ENCODE results near the gene STPG3. TPM values are rescaled to one million over a fixed set of nuclear protein-coding genes. Genes with fewer than 3 reads are reported as not detected.

STPG3 gene
- total and polyA plus RNA-seq, 2 of the 8 experiments (the other 6 are each of a cell fraction or from before 2014, with no cell fraction given) = not detected

DNA sequence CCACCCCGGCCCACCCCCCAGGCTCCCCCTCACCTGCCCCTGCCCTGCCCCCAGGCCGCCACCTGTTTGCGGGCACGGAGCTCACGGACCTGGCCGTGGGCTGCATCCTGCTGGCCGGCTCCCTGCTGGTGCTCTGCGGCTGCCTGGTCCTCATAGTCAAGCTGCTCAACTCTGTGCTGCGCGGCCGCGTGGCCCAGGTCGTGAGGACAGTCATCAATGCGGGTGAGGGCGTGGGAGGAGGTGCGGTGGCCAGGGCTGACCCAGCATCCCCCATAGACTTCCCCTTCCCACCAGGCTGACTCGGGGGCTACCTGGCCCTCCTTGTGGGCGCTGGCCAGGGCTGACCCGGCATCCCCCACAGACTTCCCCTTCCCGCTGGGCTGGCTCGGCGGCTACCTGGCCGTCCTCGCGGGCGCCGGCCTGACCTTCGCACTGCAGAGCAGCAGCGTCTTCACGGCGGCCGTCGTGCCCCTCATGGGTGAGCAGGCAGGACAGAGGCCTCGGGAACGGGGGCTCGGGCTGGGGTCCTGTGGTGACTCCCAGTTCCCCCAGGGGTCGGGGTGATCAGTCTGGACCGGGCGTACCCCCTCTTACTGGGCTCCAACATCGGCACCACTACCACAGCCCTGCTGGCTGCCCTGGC lies 16.9 kb upstream of the STPG3 start:
- no peaks in the 10 kb centered on the region for H3K27me3 ChIP-seq (replicated peaks in 1 of 4; ENCODE audit: control insufficient read depth in 3 of 4, extremely low read depth in 1 of 4, insufficient read depth in 3 of 4, low read length in 3 of 4)
- H3K4me3 ChIP-seq (ENCODE audit: extremely low read depth in 1 of 4, insufficient read depth in 2 of 4, low read depth in 3 of 4, low read length in 4 of 4) = no peak overlapping the region
- no peaks in the 10 kb centered on the region for H3K9me3 ChIP-seq (ENCODE audit: insufficient read depth in 2 of 2, low read depth in 1 of 2, low read length in 1 of 2)
- 85% methylated on average over 31 of the region's 40 CpGs; no CpG with 5 or more reads in 1 of the 2 experiments for WGBS, 2 experiments (ENCODE audit: extremely low coverage in 1 of 2, insufficient coverage in 1 of 2, insufficient read length in 1 of 2, insufficient replicate concordance in 2 of 2, low coverage in 1 of 2, low lambda C conversion rate in 2 of 2, missing lambda C conversion rate in 1 of 2)
- CTCF ChIA-PET (ENCODE audit: partially characterized antibody) = interaction anchor here (0.6 to 20.2 kb wide), 13 partner anchors 10 to 411 kb away, joined by 3 to 204 read pairs (median 3); partner anchors contain the start of genes ANAPC2, NDOR1, NELFB and SSNA1
- no peak overlapping the region for H4K5ac ChIP-seq (ENCODE audit: insufficient read length, low read depth, low read length)
- no peaks in the 10 kb centered on the region for H3K36me3 ChIP-seq (ENCODE audit: control insufficient read depth in 2 of 4, insufficient read depth in 4 of 4, low read length in 3 of 4)
- DNase-seq (ENCODE audit: low read depth in 1 of 2, low spot score in 2 of 2) (no peak), FAIRE-seq (no peak)
- POLR2A ChIA-PET (ENCODE audit: partially characterized antibody) = interaction anchor here (47.8 to 69.9 kb wide), 2 partner anchors 1 to 23 kb away, joined by 1462 read pairs; partner anchors contain the start of genes CYSRT1, NDOR1, NELFB and RNF208
- no peak overlapping the region for H2BK5ac ChIP-seq (ENCODE audit: low read depth, low read length)
- no peak overlapping the region for H3K4ac ChIP-seq (replicated peaks; ENCODE audit: insufficient read length, low read depth, low read length)
- no peak overlapping the region for H2BK15ac ChIP-seq (ENCODE audit: low read length)
- H3K23me2 ChIP-seq (ENCODE audit: low read depth, low read length) = no peaks in the 10 kb centered on the region
- H3K27ac ChIP-seq (ENCODE audit: low read depth, low read length) = no peak overlapping the region
- H3K79me2 ChIP-seq (ENCODE audit: control insufficient read depth in 1 of 2, insufficient read depth in 2 of 2, low read length in 2 of 2) = peaks cover 0 to 7% of the 10 kb centered on the region in 2 experiments; a peak in 1 of 4 replicates
- H4K91ac ChIP-seq (replicated peaks; ENCODE audit: insufficient read length, low read length) = peak overlapping the region; percentile 65
- H2BK20ac ChIP-seq (ENCODE audit: low read length) = no peak overlapping the region
- H2BK120ac ChIP-seq (replicated peaks; ENCODE audit: low read depth, low read length) = no peak overlapping the region
- H2AK5ac ChIP-seq (ENCODE audit: low read depth, low read length) = no peak overlapping the region
- H3K79me1 ChIP-seq (ENCODE audit: low read depth, low read length) = no peaks in the 10 kb centered on the region
- no peak overlapping the region for H3K18ac ChIP-seq (ENCODE audit: extremely low read depth, low read length)
- H3K23ac ChIP-seq (ENCODE audit: insufficient read length) = no peak overlapping the region
- no peak overlapping the region for H4K8ac ChIP-seq (ENCODE audit: extremely low read depth, insufficient read depth, low read length)
- H3K9ac ChIP-seq (replicated peaks in 1 of 4; ENCODE audit: extremely low read depth in 1 of 4, low read depth in 3 of 4, low read length in 3 of 4) = no peak overlapping the region
- peaks cover 0 to 16% (median 8%) of the 10 kb centered on the region in 4 experiments; a peak in 6 of 7 replicates for H3K4me1 ChIP-seq (replicated peaks in 1 of 4; ENCODE audit: control insufficient read depth in 3 of 4, insufficient read depth in 4 of 4, low read length in 3 of 4)
- H2BK12ac ChIP-seq (ENCODE audit: low read depth, low read length) = no peak overlapping the region
- H3K14ac ChIP-seq (ENCODE audit: insufficient read length) = no peak overlapping the region
- H3K56ac ChIP-seq (replicated peaks; ENCODE audit: insufficient read length, low read depth, low read length) = no peak overlapping the region
- H2AFZ ChIP-seq (ENCODE audit: low read length) = no peak overlapping the region
- H4K20me1 ChIP-seq (replicated peaks in 1 of 2; ENCODE audit: control insufficient read depth in 1 of 2, insufficient read depth in 2 of 2, low read length in 2 of 2) = peaks cover 6 to 8% of the 10 kb centered on the region in 2 experiments
- H3K4me2 ChIP-seq (ENCODE audit: insufficient read depth in 1 of 2, low read depth in 2 of 2, low read length in 2 of 2) = no peak overlapping the region
- no peak for TF ChIP-seq NANOG (IDR thresholded peaks at IDR 0.05; ENCODE audit: insufficient read depth, low read depth, low read length, poor library complexity, severe bottlenecking)
- no peak for TF ChIP-seq EZH2 (IDR thresholded peaks at IDR 0.05; ENCODE audit: low read depth, low read length, severe bottlenecking)
- TF ChIP-seq CTBP2 (IDR thresholded peaks at IDR 0.05; ENCODE audit: borderline replicate concordance, insufficient read depth, insufficient read length, low read length) = no peak
- TF ChIP-seq SP1 (IDR thresholded peaks at IDR 0.05; ENCODE audit: low read depth, low read length) = no peak
- TF ChIP-seq, protein P1, sequence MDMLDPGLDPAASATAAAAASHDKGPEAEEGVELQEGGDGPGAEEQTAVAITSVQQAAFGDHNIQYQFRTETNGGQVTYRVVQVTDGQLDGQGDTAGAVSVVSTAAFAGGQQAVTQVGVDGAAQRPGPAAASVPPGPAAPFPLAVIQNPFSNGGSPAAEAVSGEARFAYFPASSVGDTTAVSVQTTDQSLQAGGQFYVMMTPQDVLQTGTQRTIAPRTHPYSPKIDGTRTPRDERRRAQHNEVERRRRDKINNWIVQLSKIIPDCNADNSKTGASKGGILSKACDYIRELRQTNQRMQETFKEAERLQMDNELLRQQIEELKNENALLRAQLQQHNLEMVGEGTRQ (IDR thresholded peaks at IDR 0.05; ENCODE audit: low read length) = no peak
- TF ChIP-seq SRF (IDR thresholded peaks at IDR 0.05; ENCODE audit: low read depth, low read length) = no peak
- no peak for TF ChIP-seq SIX5 (IDR thresholded peaks at IDR 0.05; ENCODE audit: low read depth, low read length)
- TF ChIP-seq TAF1 (IDR thresholded peaks at IDR 0.05; ENCODE audit: low read depth, low read length) = no peak
- TF ChIP-seq, protein P2, sequence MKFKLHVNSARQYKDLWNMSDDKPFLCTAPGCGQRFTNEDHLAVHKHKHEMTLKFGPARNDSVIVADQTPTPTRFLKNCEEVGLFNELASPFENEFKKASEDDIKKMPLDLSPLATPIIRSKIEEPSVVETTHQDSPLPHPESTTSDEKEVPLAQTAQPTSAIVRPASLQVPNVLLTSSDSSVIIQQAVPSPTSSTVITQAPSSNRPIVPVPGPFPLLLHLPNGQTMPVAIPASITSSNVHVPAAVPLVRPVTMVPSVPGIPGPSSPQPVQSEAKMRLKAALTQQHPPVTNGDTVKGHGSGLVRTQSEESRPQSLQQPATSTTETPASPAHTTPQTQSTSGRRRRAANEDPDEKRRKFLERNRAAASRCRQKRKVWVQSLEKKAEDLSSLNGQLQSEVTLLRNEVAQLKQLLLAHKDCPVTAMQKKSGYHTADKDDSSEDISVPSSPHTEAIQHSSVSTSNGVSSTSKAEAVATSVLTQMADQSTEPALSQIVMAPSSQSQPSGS (IDR thresholded peaks at IDR 0.05; ENCODE audit: low read length) = no peak
- no peak for TF ChIP-seq SIRT6 (IDR thresholded peaks at IDR 0.05; ENCODE audit: low read length)

Measured in H1 (cell line).